HepG2 (cell line): Measurements from ENCODE around the gene CRISPLD2. TPM values are rescaled to one million over a fixed set of nuclear protein-coding genes. Genes with fewer than 3 reads are reported as not detected.

ENCODE experiments used
- ATAC-seq: fragments of 200-7000 bp; cut with Tn5 transposase; 3 replicates; pipeline ENCODE4 v1.9.1; 2020; ENCODE audit warnings: mild to moderate bottlenecking, moderate library complexity
- BruUV-seq: library from RNA; stranded (reverse); fragments of 400-500 nt; replicated peaks from 2 replicates; lab custom pipeline; 2021; lab: Mats Ljungman, UMichigan
- CTCF ChIA-PET: fragments of 300-600 bp; formaldehyde crosslinking; extraction: SDS; loops from one replicate; lab custom pipeline; 2021; ENCODE audit warnings: low total read pairs, inconsistent platforms, low intra/inter-chr PET ratio; lab: Yijun Ruan, JAX
- POLR2A ChIA-PET: fragments of 350-600 bp; sonication (Branson Sonifier 250); formaldehyde crosslinking; loops from one replicate; lab custom pipeline; 2020; ENCODE audit warnings: antibody characterized with exemption, inconsistent platforms; lab: Yijun Ruan, JAX
- DNase-seq: peaks from one replicate; pipeline ENCODE4 v3.0.0-alpha.2; 2015; ENCODE audit warnings: low spot score
- FAIRE-seq: peaks from 3 replicates; lab custom pipeline; 2011; peaks lifted over from hg19 to GRCh38; lab: Jason Lieb, UNC
- H2AFZ ChIP-seq: one replicate; pipeline ENCODE4 v1.6.1; 2011; ENCODE audit warnings: low read length, inconsistent platforms
- H3K27ac ChIP-seq: fragments of 300-600 bp; 3 replicates; pipeline ENCODE4 v1.8.0; 2011; ENCODE audit warnings: mixed run types, mild to moderate bottlenecking, mixed read lengths, low read length, inconsistent platforms; ENCODE audit not compliant: insufficient read depth; ENCODE audit errors: extremely low read length
- H3K27me3 ChIP-seq, 2 experiments: fragments of 200-600 bp in 1 of 2; 2 replicates in 1 of 2; 3 replicates in 1 of 2; pipeline versions ENCODE4 v1.6.0 to v1.8.0; 2011; ENCODE audit warnings: low read length in 2 of 2, mild to moderate bottlenecking in 2 of 2, moderate library complexity in 2 of 2, inconsistent platforms in 1 of 2; ENCODE audit not compliant: insufficient read depth in 2 of 2, control insufficient read depth in 1 of 2
- H3K36me3 ChIP-seq, 2 experiments: fragments of 200-600 bp in 1 of 2; replicated peaks in 1 of 2; 2 replicates in 1 of 2; 3 replicates in 1 of 2; pipeline versions ENCODE4 v1.5.1 to v1.8.0; 2011; ENCODE audit warnings: low read length in 2 of 2, inconsistent platforms in 1 of 2; ENCODE audit not compliant: insufficient read depth in 2 of 2, control insufficient read depth in 1 of 2
- H3K4me1 ChIP-seq: 2 replicates; pipeline ENCODE4 v1.5.1; 2012; ENCODE audit warnings: low read length, inconsistent platforms; ENCODE audit not compliant: insufficient read depth
- H3K4me2 ChIP-seq: 2 replicates; pipeline ENCODE4 v1.6.0; 2011; ENCODE audit warnings: low read depth, low read length, inconsistent platforms
- H3K4me3 ChIP-seq, 3 experiments: fragments of 200-600 bp in 1 of 3; sonication (generic), shearing (Covaris generic) in 1 of 3; replicated peaks in 1 of 3; 2 replicates each; pipeline ENCODE4 v1.5.1; 2011 to 2016; ENCODE audit warnings: low read length in 3 of 3, inconsistent platforms in 2 of 3, low read depth in 2 of 3, mild to moderate bottlenecking in 2 of 3, control low read depth in 1 of 3, mixed read lengths in 1 of 3; ENCODE audit not compliant: insufficient read depth in 1 of 3
- H3K79me2 ChIP-seq: one replicate; pipeline ENCODE4 v1.6.1; 2011; ENCODE audit warnings: low read length, inconsistent platforms; ENCODE audit not compliant: insufficient read depth
- H3K9ac ChIP-seq: 2 replicates; pipeline ENCODE4 v1.6.0; 2011; ENCODE audit warnings: mild to moderate bottlenecking, low read depth, low read length, inconsistent platforms; ENCODE audit not compliant: insufficient read depth
- H3K9me3 ChIP-seq: 2 replicates; pipeline ENCODE4 v1.5.1; 2012; ENCODE audit warnings: mild to moderate bottlenecking, low read length
- H4K20me1 ChIP-seq: 2 replicates; pipeline ENCODE4 v1.6.0; 2011; ENCODE audit warnings: inconsistent platforms, mild to moderate bottlenecking, low read length, moderate library complexity; ENCODE audit not compliant: insufficient read depth
- CREB1 ChIP-seq, 2 experiments: fragments of 450-650 bp in 1 of 2; IDR thresholded peaks; 2 replicates each; pipeline ENCODE4 v1.6.1; 2016 to 2017; ENCODE audit warnings: control low read depth in 1 of 2, mild to moderate bottlenecking in 1 of 2, missing compliant biosample characterization in 1 of 2, missing genetic modification characterization in 1 of 2
- DPF2 ChIP-seq: sonication (generic); formaldehyde crosslinking; IDR thresholded peaks from 2 replicates; pipeline ENCODE4 v1.4.0; 2020; ENCODE audit warnings: mild to moderate bottlenecking, low read depth, missing genetic modification reagents, borderline replicate concordance
- FOXK1 ChIP-seq: sonication (generic); formaldehyde crosslinking; IDR thresholded peaks from 2 replicates; pipeline ENCODE4 v1.4.0; 2020; ENCODE audit warnings: low read depth, missing genetic modification reagents, borderline replicate concordance
- MED8 ChIP-seq: sonication (generic); formaldehyde crosslinking; IDR thresholded peaks from 2 replicates; pipeline ENCODE4 v1.8.1; 2023; ENCODE audit warnings: mild to moderate bottlenecking, missing genetic modification reagents; ENCODE audit not compliant: insufficient replicate concordance
- SCMH1 ChIP-seq: sonication (generic); formaldehyde crosslinking; IDR thresholded peaks from 2 replicates; pipeline ENCODE4 v1.9.0; 2021; ENCODE audit warnings: missing genetic modification reagents, mild to moderate bottlenecking, borderline replicate concordance
- TRIM22 ChIP-seq: fragments of 450-650 bp; IDR thresholded peaks from 2 replicates; pipeline ENCODE4 v1.6.1; 2017
- XRCC5 ChIP-seq: fragments of 200-400 bp; formaldehyde crosslinking; optimal IDR thresholded peaks from 2 replicates; pipeline ENCODE3; 2017; ENCODE audit warnings: mild to moderate bottlenecking, low read length
- ZBTB8A ChIP-seq: sonication (generic); formaldehyde crosslinking; IDR thresholded peaks from 2 replicates; pipeline ENCODE4 v1.4.0; 2020; ENCODE audit warnings: mild to moderate bottlenecking, low read depth, missing genetic modification reagents, borderline replicate concordance
- ZMYM3 ChIP-seq: sonication (generic); formaldehyde crosslinking; IDR thresholded peaks from 2 replicates; pipeline ENCODE4 v1.5.1; 2020; ENCODE audit warnings: mild to moderate bottlenecking, missing genetic modification reagents
- ZNF768 ChIP-seq: sonication (generic); formaldehyde crosslinking; IDR thresholded peaks from 2 replicates; pipeline ENCODE4 v1.4.0; 2020; ENCODE audit warnings: missing genetic modification reagents
- ZSCAN29 ChIP-seq: sonication (generic); formaldehyde crosslinking; conservative IDR thresholded peaks from 2 replicates; pipeline ENCODE4 v1.4.0; 2020; ENCODE audit warnings: mild to moderate bottlenecking, missing genetic modification reagents
- WGBS: methylation state at CpG from one replicate; pipeline ENCODE4 v1.1.6; 2017; ENCODE audit warnings: low lambda C conversion rate; 5-methylcytosine and 5-hydroxymethylcytosine counted together
- in situ Hi-C: cut with HindIII; loops from 2 replicates; pipeline ENCODE4 v1.10.0; 2017; ENCODE audit warnings: low pct_unique_long_range_greater_than_20kb; ENCODE audit not compliant: extremely low pct_ligation_motif_present
- intact Hi-C: fragments of 100-400 bp; cut with micrococcal nuclease; formaldehyde crosslinking; loops from one replicate; pipeline ENCODE4 v1.10.0; 2022; ENCODE audit not compliant: unreplicated experiment
- polyA plus RNA-seq, 8 experiments: library from polyadenylated mRNA; depleted of rRNA in 3 of 8; stranded (reverse) in 7 of 8; unstranded in 1 of 8; fragments of >200 nt; fragmentation: Illumina TruSeq in 4 of 8; extraction: Trizol in 4 of 8; gene quantifications; 2 replicates each; pipeline versions ENCODE4 v1.2.1 to v1.2.3, GENCODE V29; 2011 to 2016; ENCODE audit warnings: low read depth in 4 of 8, missing spikeins in 1 of 8, mixed read lengths in 1 of 8; ENCODE audit not compliant: insufficient read depth in 1 of 8
- total RNA-seq, 5 experiments: library from RNA; depleted of rRNA; stranded (reverse); fragments of >200 nt; fragmentation: Illumina TruSeq; extraction: Trizol; gene quantifications; 2 replicates each; pipeline ENCODE4 v1.2.3, GENCODE V29; 2016; ENCODE audit warnings: low read depth in 1 of 5
- TF ChIP-seq, protein P1 (sequence below): sonication (generic); formaldehyde crosslinking; IDR thresholded peaks from 2 replicates; pipeline ENCODE4 v1.4.0; 2020; ENCODE audit warnings: mild to moderate bottlenecking, missing genetic modification reagents, borderline replicate concordance

CRISPLD2 gene
- total and polyA plus RNA-seq, 2 of the 13 experiments (the other 11 are each of a cell fraction or from before 2014, with no cell fraction given): 0.04 to 0.31 TPM

DNA sequence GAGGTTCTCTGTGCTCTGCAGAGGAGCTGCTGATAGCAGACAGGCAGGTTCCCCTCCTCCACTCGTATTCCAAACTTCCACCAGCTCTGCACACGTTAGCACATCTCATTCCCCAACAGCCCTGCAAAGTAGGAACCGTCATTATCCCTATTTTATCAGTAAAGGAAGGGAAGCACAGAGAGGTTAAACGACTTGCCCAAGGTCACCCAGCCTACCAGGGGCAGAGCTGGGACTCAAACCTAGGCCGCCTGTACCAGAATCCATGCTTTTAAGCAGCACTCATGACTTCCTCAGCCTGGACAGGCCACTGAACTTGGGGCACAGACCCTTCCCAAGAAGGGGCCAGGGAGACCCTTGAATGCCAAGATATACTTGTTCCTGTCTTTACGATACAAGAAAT, 75.2 kb downstream of the CRISPLD2 start:
- no TSS peak for BruUV-seq
- CTCF ChIA-PET: no interaction called here

DNA sequence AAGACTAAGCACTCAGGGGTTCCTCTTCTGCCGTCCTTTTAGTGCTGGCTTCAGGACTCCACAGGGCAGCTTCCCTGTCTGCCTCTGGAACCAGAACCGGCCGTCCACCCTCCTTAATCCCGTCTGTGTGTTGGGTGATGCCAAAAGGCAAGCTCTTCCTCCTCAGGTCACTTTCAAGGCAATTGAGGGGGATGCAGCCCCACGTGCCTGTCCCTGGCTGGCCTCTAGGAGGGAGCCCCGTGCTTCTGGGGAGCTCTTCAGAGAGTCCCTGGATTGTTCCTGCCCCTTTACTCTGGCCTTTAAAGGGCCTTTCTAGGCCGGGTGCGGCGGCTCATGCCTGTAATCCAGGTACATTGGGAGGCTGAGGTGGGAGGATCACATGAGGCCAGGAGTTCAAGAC, 77.1 kb downstream of the CRISPLD2 start:
- intact Hi-C loops: no loop called here
- Histone ChIP-seq H3K9ac (no peak overlapping the region), H3K27ac (no peak overlapping the region), H3K36me3 (no peaks in the 10 kb centered on the region), H3K27me3 (peaks cover 5 to 19% of the 10 kb centered on the region in 2 experiments), H3K9me3 (no peaks in the 10 kb centered on the region), H3K79me2 (no peaks in the 10 kb centered on the region), H3K4me3 (no peak overlapping the region), H4K20me1 (no peaks in the 10 kb centered on the region), H3K4me1 (peaks cover 11% of the 10 kb centered on the region), H3K4me2 (no peak overlapping the region), H2AFZ (no peak overlapping the region)
- in situ Hi-C loops: no loop called here
- 61% methylated on average over 9 of the region's 9 CpGs for WGBS
- no peak for FAIRE-seq
- CTCF ChIA-PET: no interaction called here
- no TSS peak for BruUV-seq
- POLR2A ChIA-PET: no interaction called here
- no peak for ATAC-seq
- DNase-seq: no peak
- TF ChIP-seq MED8 (CRISPR knock-in tag) (no peak), FOXK1 (CRISPR knock-in tag) (no peak), DPF2 (CRISPR knock-in tag) (no peak), CREB1 (IDR thresholded peaks at IDR 0.05) (no peak), CREB1 (CRISPR knock-in tag; IDR thresholded peaks at IDR 0.05) (no peak), ZBTB8A (no peak), ZSCAN29 (CRISPR knock-in tag) (no peak), XRCC5 (no peak)
- TF ChIP-seq, protein P1, sequence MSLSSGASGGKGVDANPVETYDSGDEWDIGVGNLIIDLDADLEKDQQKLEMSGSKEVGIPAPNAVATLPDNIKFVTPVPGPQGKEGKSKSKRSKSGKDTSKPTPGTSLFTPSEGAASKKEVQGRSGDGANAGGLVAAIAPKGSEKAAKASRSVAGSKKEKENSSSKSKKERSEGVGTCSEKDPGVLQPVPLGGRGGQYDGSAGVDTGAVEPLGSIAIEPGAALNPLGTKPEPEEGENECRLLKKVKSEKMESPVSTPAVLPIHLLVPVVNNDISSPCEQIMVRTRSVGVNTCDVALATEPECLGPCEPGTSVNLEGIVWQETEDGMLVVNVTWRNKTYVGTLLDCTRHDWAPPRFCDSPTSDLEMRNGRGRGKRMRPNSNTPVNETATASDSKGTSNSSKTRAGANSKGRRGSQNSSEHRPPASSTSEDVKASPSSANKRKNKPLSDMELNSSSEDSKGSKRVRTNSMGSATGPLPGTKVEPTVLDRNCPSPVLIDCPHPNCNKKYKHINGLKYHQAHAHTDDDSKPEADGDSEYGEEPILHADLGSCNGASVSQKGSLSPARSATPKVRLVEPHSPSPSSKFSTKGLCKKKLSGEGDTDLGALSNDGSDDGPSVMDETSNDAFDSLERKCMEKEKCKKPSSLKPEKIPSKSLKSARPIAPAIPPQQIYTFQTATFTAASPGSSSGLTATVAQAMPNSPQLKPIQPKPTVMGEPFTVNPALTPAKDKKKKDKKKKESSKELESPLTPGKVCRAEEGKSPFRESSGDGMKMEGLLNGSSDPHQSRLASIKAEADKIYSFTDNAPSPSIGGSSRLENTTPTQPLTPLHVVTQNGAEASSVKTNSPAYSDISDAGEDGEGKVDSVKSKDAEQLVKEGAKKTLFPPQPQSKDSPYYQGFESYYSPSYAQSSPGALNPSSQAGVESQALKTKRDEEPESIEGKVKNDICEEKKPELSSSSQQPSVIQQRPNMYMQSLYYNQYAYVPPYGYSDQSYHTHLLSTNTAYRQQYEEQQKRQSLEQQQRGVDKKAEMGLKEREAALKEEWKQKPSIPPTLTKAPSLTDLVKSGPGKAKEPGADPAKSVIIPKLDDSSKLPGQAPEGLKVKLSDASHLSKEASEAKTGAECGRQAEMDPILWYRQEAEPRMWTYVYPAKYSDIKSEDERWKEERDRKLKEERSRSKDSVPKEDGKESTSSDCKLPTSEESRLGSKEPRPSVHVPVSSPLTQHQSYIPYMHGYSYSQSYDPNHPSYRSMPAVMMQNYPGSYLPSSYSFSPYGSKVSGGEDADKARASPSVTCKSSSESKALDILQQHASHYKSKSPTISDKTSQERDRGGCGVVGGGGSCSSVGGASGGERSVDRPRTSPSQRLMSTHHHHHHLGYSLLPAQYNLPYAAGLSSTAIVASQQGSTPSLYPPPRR: no peak

More for the DNA sequence above, 75.2 kb downstream of the CRISPLD2 start:
- H3K27me3 ChIP-seq: peaks cover 7 to 24% of the 10 kb centered on the region in 2 experiments
- in situ Hi-C loops (no loop called here), intact Hi-C loops (no loop called here)
- H3K79me2 ChIP-seq: no peaks in the 10 kb centered on the region
- H3K4me1 ChIP-seq: peaks cover 11% of the 10 kb centered on the region
- DNase-seq (no peak), FAIRE-seq (no peak)
- no peak overlapping the region for H3K9ac ChIP-seq
- no peak overlapping the region for H3K4me2 ChIP-seq
- WGBS: 20% methylated on average over 6 of the region's 6 CpGs
- no peaks in the 10 kb centered on the region for H4K20me1 ChIP-seq
- no peak overlapping the region for H3K27ac ChIP-seq
- H3K4me3 ChIP-seq: no peak overlapping the region
- no peak overlapping the region for H2AFZ ChIP-seq
- TF ChIP-seq ZNF768 (CRISPR knock-in tag) (peak; percentile 90), TRIM22 (no peak), ZMYM3 (0 out of 2 replicates have a peak, but pooled peaks have one; percentile 19), SCMH1 (CRISPR knock-in tag) (no peak)
- TF ChIP-seq, all 625 proteins: peak for 2
- H3K36me3 ChIP-seq: no peaks in the 10 kb centered on the region
- POLR2A ChIA-PET: no interaction called here
- H3K9me3 ChIP-seq: no peaks in the 10 kb centered on the region
- ATAC-seq: no peak
